Tibial artery (tissue), 4 donors: Measurements from ENCODE around the gene ABCA12.

Source experiments
- DNase-seq, 2 donors: peaks; one replicate each; pipeline ENCODE4 v3.0.0-alpha.2; 2019
- H3K27ac ChIP-seq, 2 donors: fragments of 200-600 bp; sonication (generic) in 1 of 2; 1 replicate in 1 of 2; 2 replicates in 1 of 2; pipeline ENCODE4 v1.5.1; 2018 to 2019; ENCODE audit warnings: mild to moderate bottlenecking in 1 of 2
- H3K27me3 ChIP-seq, 2 donors: fragments of 200-600 bp; sonication (generic) in 1 of 2; one replicate each; pipeline versions ENCODE4 v1.5.1 to v1.6.0; 2016 to 2019
- H3K36me3 ChIP-seq, 3 donors: fragments of 200-600 bp; sonication (generic) in 2 of 3; one replicate each; pipeline ENCODE4 v1.5.1; 2016 to 2019; ENCODE audit warnings: mild to moderate bottlenecking in 2 of 3
- H3K4me1 ChIP-seq, 4 donors: fragments of 200-600 bp; sonication (generic) in 2 of 4; 1 replicate in 3 of 4; 2 replicates in 1 of 4; pipeline ENCODE4 v1.5.1; 2016 to 2019
- H3K4me3 ChIP-seq, 2 donors: fragments of 200-600 bp; sonication (generic) in 1 of 2; 1 replicate in 1 of 2; 2 replicates in 1 of 2; pipeline ENCODE4 v1.5.1; 2018 to 2019; ENCODE audit warnings: mild to moderate bottlenecking in 2 of 2
- H3K9me3 ChIP-seq, 3 donors: fragments of 200-600 bp; sonication (generic) in 1 of 3; one replicate each; pipeline ENCODE4 v1.5.1; 2016 to 2019
- CTCF ChIP-seq, 2 experiments: fragments of 200-600 bp in 1 of 2; fragments of 450-650 bp in 1 of 2; IDR thresholded peaks; one replicate each; pipeline ENCODE4 v1.5.1; 2017 to 2019; ENCODE audit warnings: antibody characterized with exemption in 2 of 2, mild to moderate bottlenecking in 1 of 2, moderate library complexity in 1 of 2
- intact Hi-C: fragments of 100-400 bp; cut with DNase I; formaldehyde crosslinking; loops from one replicate; pipeline ENCODE4 v1.15.0; 2023; ENCODE audit warnings: low total_unique reads

The ABCA12 gene

GRCh38 chr2:214899751-214900150 lies 238.7 kb downstream of the ABCA12 start:
- no peaks in the 10 kb centered on the region for H3K36me3 ChIP-seq
- no peak for TF ChIP-seq CTCF (IDR thresholded peaks at IDR 0.05)
- H3K4me1 ChIP-seq = no peaks in the 10 kb centered on the region
- no peak overlapping the region for H3K4me3 ChIP-seq
- intact Hi-C loops = no loop called here
- no peak for DNase-seq
- H3K27ac ChIP-seq = no peak overlapping the region
- H3K27me3 ChIP-seq = no peaks in the 10 kb centered on the region
- H3K9me3 ChIP-seq = no peaks in the 10 kb centered on the region

GRCh38 chr2:214896274-214896673 lies 242.2 kb downstream of the ABCA12 start:
- Histone ChIP-seq H3K9me3 (no peaks in the 10 kb centered on the region), H3K36me3 (no peaks in the 10 kb centered on the region), H3K27me3 (no peaks in the 10 kb centered on the region), H3K27ac (no peak overlapping the region), H3K4me1 (no peaks in the 10 kb centered on the region), H3K4me3 (no peak overlapping the region)
- no peak for DNase-seq
- intact Hi-C loops = no loop called here
- TF ChIP-seq CTCF (IDR thresholded peaks at IDR 0.05) = no peak

- no peaks in the 10 kb centered on the region for H3K4me1 ChIP-seq
- no peaks in the 10 kb centered on the region for H3K36me3 ChIP-seq
- H3K9me3 ChIP-seq = no peaks in the 10 kb centered on the region
- no peak overlapping the region for H3K4me3 ChIP-seq
- DNase-seq = no peak
- intact Hi-C loops = no loop called here
- TF ChIP-seq CTCF (IDR thresholded peaks at IDR 0.05) = no peak
- H3K27ac ChIP-seq = no peak overlapping the region
- H3K27me3 ChIP-seq = no peaks in the 10 kb centered on the region
Observed at GRCh38 chr2:214895469-214895868, 243.0 kb downstream of the ABCA12 start.

- H3K27me3 ChIP-seq = no peaks in the 10 kb centered on the region
- no peak overlapping the region for H3K4me3 ChIP-seq
- no peak for DNase-seq
- TF ChIP-seq CTCF (IDR thresholded peaks at IDR 0.05) = no peak
- H3K9me3 ChIP-seq = no peaks in the 10 kb centered on the region
- intact Hi-C loops = no loop called here
- no peaks in the 10 kb centered on the region for H3K4me1 ChIP-seq
- no peak overlapping the region for H3K27ac ChIP-seq
- no peaks in the 10 kb centered on the region for H3K36me3 ChIP-seq
Observed at GRCh38 chr2:214889301-214889700, 249.1 kb downstream of the ABCA12 start.

GRCh38 chr2:214881647-214882202 lies 256.7 kb downstream of the ABCA12 start:
- intact Hi-C loops = no loop called here
- H3K27ac ChIP-seq = no peak overlapping the region
- H3K4me3 ChIP-seq = no peak overlapping the region
- H3K27me3 ChIP-seq = no peaks in the 10 kb centered on the region
- no peaks in the 10 kb centered on the region for H3K36me3 ChIP-seq
- no peaks in the 10 kb centered on the region for H3K4me1 ChIP-seq
- DNase-seq = no peak
- TF ChIP-seq CTCF (IDR thresholded peaks at IDR 0.05) = no peak
- no peaks in the 10 kb centered on the region for H3K9me3 ChIP-seq
